OCI-LY1 (cell line): Measurements from ENCODE around the gene COPB2.

Source experiments
- EZH2 ChIP-seq: fragments of 200-600 bp; sonication (generic), shearing (Covaris generic); IDR thresholded peaks from 2 replicates; pipeline ENCODE4 v1.8.0; 2017; ENCODE audit warnings: borderline replicate concordance, mixed run types, mild to moderate bottlenecking, antibody characterized with exemption, low read length, moderate library complexity, mixed read lengths
- TF ChIP-seq, protein P1 (sequence below): fragments of 200-600 bp; sonication (generic), shearing (Covaris generic); IDR thresholded peaks from 2 replicates; pipeline ENCODE4 v1.5.1; 2017; ENCODE audit warnings: mild to moderate bottlenecking, antibody characterized with exemption, low read length, moderate library complexity, mixed read lengths

DNA sequence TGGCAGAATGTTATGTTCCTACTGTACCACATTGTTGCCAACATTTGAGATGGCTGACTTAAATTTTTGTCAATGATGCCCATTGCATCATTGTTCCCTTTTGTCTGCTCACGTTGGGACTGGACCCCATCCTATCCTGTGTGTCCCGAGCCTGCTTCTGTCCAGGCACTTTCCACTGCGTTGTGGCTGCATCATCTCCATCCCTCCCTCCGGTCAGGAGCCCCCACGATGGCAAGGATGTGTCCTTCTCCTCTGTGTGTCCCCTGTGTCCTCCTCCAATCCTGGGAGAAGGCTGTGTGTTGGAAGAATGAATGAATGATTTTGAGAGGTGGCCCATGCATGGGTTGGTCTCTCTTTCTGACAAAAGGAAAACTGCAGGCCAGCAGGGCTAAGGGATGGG is 65.0 kb downstream of the COPB2 start:
- TF ChIP-seq, protein P1, sequence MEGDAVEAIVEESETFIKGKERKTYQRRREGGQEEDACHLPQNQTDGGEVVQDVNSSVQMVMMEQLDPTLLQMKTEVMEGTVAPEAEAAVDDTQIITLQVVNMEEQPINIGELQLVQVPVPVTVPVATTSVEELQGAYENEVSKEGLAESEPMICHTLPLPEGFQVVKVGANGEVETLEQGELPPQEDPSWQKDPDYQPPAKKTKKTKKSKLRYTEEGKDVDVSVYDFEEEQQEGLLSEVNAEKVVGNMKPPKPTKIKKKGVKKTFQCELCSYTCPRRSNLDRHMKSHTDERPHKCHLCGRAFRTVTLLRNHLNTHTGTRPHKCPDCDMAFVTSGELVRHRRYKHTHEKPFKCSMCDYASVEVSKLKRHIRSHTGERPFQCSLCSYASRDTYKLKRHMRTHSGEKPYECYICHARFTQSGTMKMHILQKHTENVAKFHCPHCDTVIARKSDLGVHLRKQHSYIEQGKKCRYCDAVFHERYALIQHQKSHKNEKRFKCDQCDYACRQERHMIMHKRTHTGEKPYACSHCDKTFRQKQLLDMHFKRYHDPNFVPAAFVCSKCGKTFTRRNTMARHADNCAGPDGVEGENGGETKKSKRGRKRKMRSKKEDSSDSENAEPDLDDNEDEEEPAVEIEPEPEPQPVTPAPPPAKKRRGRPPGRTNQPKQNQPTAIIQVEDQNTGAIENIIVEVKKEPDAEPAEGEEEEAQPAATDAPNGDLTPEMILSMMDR = no peak
- no peak for TF ChIP-seq EZH2
